NCI-H526 treated with DMSO at 0.1 percent for 48 hours (cell line): Measurements from ENCODE around the gene LRP8.

Experiments
- DNase-seq: peaks from one replicate; lab custom pipeline; 2025; lab: John Stamatoyannopoulos, UW

LRP8 gene

DNA sequence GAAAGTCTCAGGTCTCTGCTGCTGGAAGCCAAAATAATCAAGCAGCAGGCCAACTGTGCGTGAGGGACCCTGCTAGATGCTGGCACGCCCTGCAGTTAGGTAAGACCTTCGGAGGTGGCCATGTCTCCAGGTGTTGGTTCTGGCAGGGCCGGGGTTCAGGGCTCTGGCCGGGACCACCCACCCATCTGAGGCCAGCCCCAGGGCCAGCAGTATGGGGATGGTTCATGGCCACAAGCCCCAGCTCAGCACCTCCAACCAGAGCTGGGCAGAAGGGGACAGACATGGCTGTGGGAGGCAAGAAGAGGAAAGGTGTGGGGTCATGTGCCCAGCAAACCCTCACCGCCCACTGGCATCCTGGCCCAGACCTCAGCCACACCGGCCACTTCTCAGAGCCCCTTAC, 23.3 kb downstream of the LRP8 start:
- DNase-seq = no peak

DNA sequence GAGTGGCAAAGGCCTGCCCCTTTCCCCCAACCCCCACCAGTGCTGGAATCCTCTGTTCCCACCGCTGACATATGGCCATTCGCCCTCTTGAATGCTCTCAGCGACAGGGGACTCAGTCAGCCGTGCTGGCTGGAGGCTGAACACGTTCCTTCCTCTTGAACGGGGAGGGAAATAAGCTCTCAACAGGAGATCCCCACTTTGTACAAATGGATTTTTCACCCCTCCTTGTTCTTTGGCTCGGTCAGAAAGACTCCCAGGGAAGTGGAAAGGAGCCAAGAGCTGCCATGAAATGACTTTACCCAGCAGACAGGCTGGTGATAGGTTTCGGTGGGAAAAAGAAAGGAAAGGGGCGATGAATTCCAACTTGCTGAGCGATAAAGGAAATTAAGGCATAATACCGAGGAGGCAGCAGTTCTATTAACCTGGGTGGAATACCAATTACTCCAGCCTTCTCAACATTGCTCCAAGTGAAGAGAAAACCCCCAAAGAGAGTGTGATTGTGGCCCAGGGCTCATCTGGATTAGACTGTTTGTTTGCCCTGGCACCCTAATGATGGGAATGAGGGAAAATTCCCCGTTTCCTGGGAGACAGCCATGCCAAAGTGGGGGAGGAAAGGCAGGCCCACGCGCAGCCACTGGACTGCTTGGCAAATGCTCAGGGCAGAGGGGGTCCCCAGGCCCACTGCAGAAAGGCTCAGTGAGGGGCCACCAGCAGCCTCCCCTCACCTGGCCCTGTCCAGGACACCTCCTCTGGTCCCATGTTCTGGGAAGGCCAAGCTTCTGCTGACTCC, 23.9 kb downstream of the LRP8 start:
- DNase-seq = no peak

DNA sequence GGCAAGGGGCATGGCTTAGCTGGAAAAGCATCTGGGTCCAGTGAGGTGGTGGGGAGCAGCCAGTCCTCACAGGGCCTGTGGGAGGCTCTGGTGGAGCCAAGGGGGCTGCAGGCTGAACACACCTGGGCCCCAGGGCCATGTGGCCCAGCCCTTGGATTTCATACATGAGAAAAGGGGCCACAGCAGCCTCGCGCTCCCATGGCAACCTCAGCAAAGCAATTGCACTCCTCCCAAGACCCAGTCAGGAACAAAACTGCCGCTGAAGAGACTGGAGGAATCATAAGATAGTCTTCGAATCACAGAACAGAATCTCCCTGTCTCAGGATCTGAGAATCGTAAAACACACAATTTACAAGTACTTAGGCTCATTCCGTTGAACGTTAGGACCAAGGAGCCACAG, 24.6 kb downstream of the LRP8 start:
- no peak for DNase-seq

- no peak for DNase-seq
Observed at GRCh38 chr1:53299233-53299632, 28.6 kb downstream of the LRP8 start.

- DNase-seq = no peak
Observed at GRCh38 chr1:53298045-53298637, 29.7 kb downstream of the LRP8 start.

DNA sequence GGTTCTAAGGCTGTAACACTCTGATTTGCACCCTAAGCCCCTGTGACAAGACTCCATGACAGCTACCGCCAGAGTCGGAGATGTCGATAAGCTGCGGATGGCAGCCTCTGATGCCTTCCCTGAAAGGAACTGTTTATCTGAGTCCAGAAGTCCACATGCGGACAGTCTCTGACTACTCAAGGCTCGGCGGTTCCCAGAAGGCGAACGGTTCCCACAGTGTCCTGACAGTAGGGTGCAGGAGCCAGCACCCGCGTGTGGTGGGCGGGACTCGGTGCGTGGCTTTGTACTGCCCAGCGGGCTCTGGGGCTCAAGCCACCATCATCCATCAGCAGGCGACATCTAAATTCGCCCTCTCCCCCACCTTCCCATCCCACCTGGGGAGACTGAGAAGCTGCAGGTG, 30.7 kb downstream of the LRP8 start:
- DNase-seq = no peak

DNA sequence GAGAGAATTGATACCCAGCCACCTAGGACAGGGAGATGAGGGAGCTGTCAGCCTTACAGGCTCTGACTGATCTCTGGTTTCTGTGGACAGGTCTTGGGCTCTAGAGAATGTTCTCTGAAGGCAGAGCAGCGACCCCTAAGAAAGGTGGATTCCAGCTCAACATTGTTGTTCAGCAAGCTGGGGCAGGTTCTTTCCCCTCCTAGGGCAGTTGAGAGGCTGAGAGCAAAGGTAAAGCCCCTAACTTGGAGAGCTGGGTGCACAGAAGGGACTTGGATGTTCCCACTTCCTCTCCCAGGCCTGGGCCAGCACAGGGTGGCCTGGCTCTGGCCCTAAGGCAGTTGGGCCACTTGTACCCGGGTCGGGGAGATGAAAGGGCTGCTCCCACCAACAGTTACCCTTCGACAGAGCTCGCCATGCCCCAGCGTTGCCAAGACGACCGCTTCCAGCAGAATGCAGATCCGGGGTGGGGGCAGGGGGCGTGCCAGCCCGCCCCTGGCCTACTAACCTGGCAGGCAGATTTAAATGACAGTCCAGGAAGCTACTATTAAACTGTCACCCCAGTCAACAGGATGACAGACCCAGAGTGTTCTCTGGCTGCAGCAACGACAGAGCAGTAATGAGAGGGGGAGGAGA, 31.6 kb downstream of the LRP8 start:
- DNase-seq = no peak

DNA sequence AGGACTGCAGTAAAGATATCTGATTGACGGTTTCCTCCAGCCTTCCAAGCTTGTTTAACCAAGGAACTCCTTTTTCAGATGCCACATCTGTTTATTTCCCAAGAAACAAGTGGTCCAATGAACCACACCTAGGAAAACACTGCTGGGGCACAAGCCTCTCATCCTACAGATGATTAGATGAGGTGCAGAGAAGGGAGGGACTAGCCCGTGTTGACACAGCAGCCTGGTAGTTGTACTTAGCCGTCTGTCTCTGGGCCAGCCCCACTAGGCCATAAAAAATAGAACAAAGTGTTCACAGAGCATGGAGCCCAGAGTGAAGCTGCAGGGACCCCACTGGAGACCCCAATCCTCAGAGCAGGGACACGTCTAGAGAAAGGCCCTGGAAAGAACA, 32.1 kb downstream of the LRP8 start:
- DNase-seq = no peak

GRCh38 chr1:53295295-53295694, 32.6 kb downstream of the LRP8 start:
- no peak for DNase-seq

- DNase-seq = no peak
Observed at GRCh38 chr1:53294567-53294966, 33.3 kb downstream of the LRP8 start.

DNA sequence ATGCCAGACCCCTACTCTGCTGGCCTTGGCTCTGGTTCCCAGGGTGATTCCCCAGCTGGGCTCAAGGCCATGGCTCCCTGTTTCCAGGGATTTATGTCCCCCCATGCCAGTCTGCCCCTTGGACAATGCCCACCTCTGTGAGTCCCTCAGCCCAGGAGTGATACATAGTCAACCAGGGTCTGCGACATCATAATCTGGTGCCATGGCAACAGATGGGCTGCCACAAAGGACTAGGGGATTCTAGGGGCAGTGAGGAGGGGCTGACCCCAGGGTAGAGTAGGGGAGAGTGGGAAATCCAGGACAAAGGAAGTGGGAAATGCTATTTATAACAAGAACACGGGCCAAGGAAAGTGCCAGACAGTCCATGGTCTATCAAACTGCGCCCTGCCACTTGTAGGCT, 33.8 kb downstream of the LRP8 start:
- no peak for DNase-seq

GRCh38 chr1:53293123-53293522, 34.7 kb downstream of the LRP8 start:
- no peak for DNase-seq

GRCh38 chr1:53292690-53293089, 35.2 kb downstream of the LRP8 start:
- DNase-seq = no peak

GRCh38 chr1:53291574-53291973, 36.3 kb downstream of the LRP8 start:
- no peak for DNase-seq

DNA sequence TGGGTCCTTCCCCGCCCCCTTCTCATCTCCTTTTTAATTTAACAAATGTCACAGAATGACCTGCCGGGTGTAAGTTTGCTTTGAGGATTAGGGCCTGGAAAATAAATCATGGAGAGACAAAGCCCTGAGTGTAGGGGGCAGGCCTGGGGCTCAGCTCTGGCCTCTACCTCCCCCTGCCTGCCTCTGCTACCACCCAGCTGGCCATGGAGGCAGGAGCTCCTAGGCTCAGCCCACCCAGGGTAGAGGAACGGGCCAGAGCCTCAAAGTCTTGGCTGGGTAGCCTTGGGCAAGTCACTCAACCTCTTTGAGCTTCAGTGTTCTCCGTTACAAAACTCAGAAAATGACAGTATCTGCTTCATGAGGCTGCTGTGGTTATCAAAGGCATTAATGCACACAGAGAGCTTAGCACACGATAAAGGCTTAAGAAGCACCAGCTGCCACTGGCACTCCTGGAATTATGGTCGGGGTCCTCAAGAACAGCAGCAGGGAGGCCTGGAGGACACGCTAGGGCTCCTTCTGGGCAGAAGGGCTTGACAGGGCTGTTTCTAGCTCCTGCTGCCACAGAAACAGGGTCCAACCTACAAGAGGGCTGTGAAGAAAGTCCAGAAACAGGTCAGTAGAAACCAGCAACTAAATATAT, 39.0 kb downstream of the LRP8 start:
- no peak for DNase-seq

GRCh38 chr1:53288002-53288789, 39.7 kb downstream of the LRP8 start:
- DNase-seq = no peak

- DNase-seq = peak; percentile 19
Observed at GRCh38 chr1:53286955-53287354, 40.9 kb downstream of the LRP8 start.

DNA sequence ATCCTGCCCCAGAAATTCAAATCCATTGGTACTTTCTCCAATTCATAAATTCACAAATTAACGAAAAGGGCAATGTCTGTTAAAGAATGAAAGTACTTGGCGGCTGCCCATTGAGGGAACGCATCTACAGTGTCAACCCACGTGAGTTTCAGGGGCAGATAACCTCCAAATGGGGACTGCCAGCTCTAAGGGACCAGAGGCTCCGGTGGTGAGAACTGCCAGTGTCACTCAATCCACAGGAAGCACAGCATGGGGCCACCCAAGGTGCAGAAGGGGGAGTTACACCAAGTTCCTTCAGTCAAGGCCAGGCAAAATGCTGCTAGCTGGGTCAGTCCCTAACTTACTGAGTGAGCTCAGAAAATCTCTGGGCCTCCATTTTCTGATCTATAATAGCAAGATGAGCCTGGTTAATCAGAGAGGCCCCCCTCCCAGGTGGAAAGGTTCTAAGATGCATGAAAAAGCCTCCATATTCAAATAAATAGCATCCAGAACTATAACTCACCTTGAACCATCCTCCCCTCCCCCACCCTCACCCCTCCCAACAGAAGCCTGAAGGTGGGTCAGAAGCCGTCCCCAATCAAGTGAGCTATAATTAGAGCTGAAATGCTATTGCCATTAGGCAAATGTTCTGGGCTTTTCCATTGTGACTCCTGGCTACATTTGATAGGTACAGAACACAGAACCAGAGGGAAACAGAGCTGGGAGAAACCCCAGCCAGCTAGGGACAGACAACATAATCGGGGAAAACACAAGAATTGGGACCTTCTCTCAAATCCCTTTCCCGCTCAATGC, 41.7 kb downstream of the LRP8 start:
- no peak for DNase-seq

GRCh38 chr1:53285546-53285945, 42.3 kb downstream of the LRP8 start:
- no peak for DNase-seq

DNA sequence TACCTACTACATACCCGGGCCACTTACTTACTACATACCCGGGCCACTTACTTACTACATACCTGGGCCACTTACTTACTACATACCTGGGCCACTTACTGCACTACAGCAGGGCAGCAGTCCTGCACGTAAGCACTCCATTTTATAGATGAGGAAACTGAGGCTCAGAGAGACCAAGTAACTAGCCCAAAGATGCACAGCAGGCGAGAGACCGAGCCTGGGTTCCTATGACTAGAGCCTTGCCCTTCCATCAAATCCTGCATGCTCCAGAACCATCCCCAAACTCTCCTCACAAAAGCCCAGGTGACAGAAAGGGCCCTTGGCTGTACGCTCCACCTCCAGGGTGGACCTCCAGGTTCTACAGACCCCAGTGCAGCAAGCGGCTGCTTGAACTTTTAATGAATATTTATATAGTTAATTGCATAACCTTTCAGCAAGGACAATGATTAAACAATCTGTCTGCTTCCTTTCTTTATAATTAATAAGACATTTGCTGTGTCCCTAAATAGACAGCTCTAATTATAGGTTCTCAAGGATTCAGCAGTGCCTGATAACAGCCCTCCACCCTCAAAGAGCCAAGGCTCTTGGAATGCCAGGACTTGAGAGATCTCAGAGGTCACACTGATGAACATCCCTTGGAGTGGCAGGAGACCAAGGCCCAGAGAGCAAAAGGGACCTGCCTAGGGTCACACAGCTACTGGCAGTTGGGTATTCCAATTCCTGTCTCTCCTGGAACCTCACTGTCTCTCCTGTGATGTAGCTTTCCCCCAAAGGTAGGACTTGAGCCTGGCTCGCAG, 43.4 kb downstream of the LRP8 start:
- no peak for DNase-seq
